HFFc6 (cell line): Measurements from ENCODE around the gene PHYH. TPM values are rescaled to one million over a fixed set of nuclear protein-coding genes. Genes with fewer than 3 reads are reported as not detected.

ENCODE experiments used
- DNase-seq: peaks from one replicate; pipeline ENCODE4 v3.0.0-alpha.2; 2018
- H3K27ac Mint-ChIP-seq: 2 replicates; pipeline ENCODE4 v1.8.0; 2020; ENCODE audit warnings: mild to moderate bottlenecking, mixed read lengths
- H3K27me3 Mint-ChIP-seq: 2 replicates; pipeline ENCODE4 v1.8.0; 2021; ENCODE audit warnings: mild to moderate bottlenecking, moderate library complexity, mixed read lengths; ENCODE audit not compliant: insufficient read depth
- H3K36me3 Mint-ChIP-seq: 2 replicates; pipeline ENCODE4 v1.8.0; 2021; ENCODE audit warnings: low read depth, mixed read lengths
- H3K4me1 Mint-ChIP-seq: 2 replicates; pipeline ENCODE4 v1.8.0; 2020; ENCODE audit warnings: low read depth, mixed read lengths
- H3K4me3 Mint-ChIP-seq: 2 replicates; pipeline ENCODE4 v1.8.0; 2020; ENCODE audit warnings: mild to moderate bottlenecking, moderate library complexity, mixed read lengths
- H3K9me3 Mint-ChIP-seq: 2 replicates; pipeline ENCODE4 v1.8.0; 2020; ENCODE audit warnings: mild to moderate bottlenecking, mixed read lengths
- CTCF ChIP-seq: fragments of 200-600 bp; sonication (generic); IDR thresholded peaks from 2 replicates; pipeline ENCODE4 v1.5.0; 2021; ENCODE audit warnings: antibody characterized with exemption, mild to moderate bottlenecking
- total RNA-seq, 6 experiments: library from RNA; stranded (reverse); fragmentation: NEBNext Ultra II Directional; extraction: Animal tissue kit (Norgen Biotek cat#: 25700); gene quantifications; 2 replicates in 1 of 6; 3 replicates in 5 of 6; pipeline ENCODE4 v1.2.3, GENCODE V29; 2021

Gene PHYH
- total RNA-seq, 6 experiments from 2014 or later, result 17.2 to 20.3 (median 17.6) TPM

- Mint-ChIP-seq H3K27ac (peak overlapping the region; percentile 92), H3K36me3 (no peaks in the 10 kb centered on the region), H3K4me1 (peaks cover 22% of the 10 kb centered on the region), H3K27me3 (no peaks in the 10 kb centered on the region), H3K9me3 (no peaks in the 10 kb centered on the region), H3K4me3 (peak overlapping the region; percentile 91)
- DNase-seq, result no peak
- no peak for TF ChIP-seq CTCF
Measured at GRCh38 chr10:13298748-13299436, 972 bp downstream of the PHYH start.

GRCh38 chr10:13296476-13296875 is 3.4 kb downstream of the PHYH start:
- Mint-ChIP-seq H3K27ac (no peak overlapping the region), H3K4me3 (no peak overlapping the region), H3K4me1 (peaks cover 15% of the 10 kb centered on the region), H3K27me3 (no peaks in the 10 kb centered on the region), H3K9me3 (no peaks in the 10 kb centered on the region), H3K36me3 (peaks cover 5% of the 10 kb centered on the region; the same call in 1 of the 2 replicates)
- no peak for DNase-seq
- TF ChIP-seq CTCF, result no peak

GRCh38 chr10:13294784-13295183 is 5.1 kb downstream of the PHYH start:
- Mint-ChIP-seq H3K27me3 (0 out of 2 replicates have a peak, but pooled peaks cover 1% of the 10 kb centered on the region), H3K36me3 (peaks cover 5% of the 10 kb centered on the region; the same call in 1 of the 2 replicates), H3K9me3 (no peaks in the 10 kb centered on the region), H3K4me3 (no peak overlapping the region), H3K27ac (no peak overlapping the region), H3K4me1 (peaks cover 19% of the 10 kb centered on the region)
- DNase-seq, result no peak
- TF ChIP-seq CTCF, result no peak

GRCh38 chr10:13291821-13292773 is 7.8 kb downstream of the PHYH start:
- Mint-ChIP-seq H3K9me3 (no peaks in the 10 kb centered on the region), H3K4me3 (no peak overlapping the region), H3K4me1 (peaks cover 11% of the 10 kb centered on the region), H3K27me3 (peaks cover 3% of the 10 kb centered on the region; the same call in 1 of the 2 replicates), H3K36me3 (peaks cover 5% of the 10 kb centered on the region; the same call in 1 of the 2 replicates), H3K27ac (no peak overlapping the region)
- no peak for TF ChIP-seq CTCF
- DNase-seq, result no peak

- H3K4me1 Mint-ChIP-seq, result peaks cover 11% of the 10 kb centered on the region
- DNase-seq, result peak; percentile 42
- H3K4me3 Mint-ChIP-seq, result no peak overlapping the region
- TF ChIP-seq CTCF, result no peak
- H3K27me3 Mint-ChIP-seq, result peaks cover 3% of the 10 kb centered on the region; the same call in 1 of the 2 replicates
- no peaks in the 10 kb centered on the region for H3K9me3 Mint-ChIP-seq
- H3K36me3 Mint-ChIP-seq, result peaks cover 5% of the 10 kb centered on the region; the same call in 1 of the 2 replicates
- no peak overlapping the region for H3K27ac Mint-ChIP-seq
Measured at GRCh38 chr10:13291061-13291460, 8.8 kb downstream of the PHYH start.
